Omental fat pad (tissue), 4 donors: ENCODE measurements around the gene STEAP3. TPM values are rescaled to one million over a fixed set of nuclear protein-coding genes. Genes with fewer than 3 reads are reported as not detected.
A peak's percentile ranks its signal among the peaks of the same experiment; 100 is the strongest.

Source experiments
- ATAC-seq: fragments of 150-250 bp; one replicate; pipeline ENCODE4 v1.9.1; 2016; ENCODE audit warnings: mild to moderate bottlenecking, moderate library complexity; ENCODE audit not compliant: low FRiP score
- DNase-seq: peaks from one replicate; pipeline ENCODE4 v3.0.0-alpha.2; 2019; ENCODE audit warnings: low spot score
- CTCF ChIP-seq, 3 donors: fragments of 450-650 bp; IDR thresholded peaks; one replicate each; pipeline ENCODE4 v1.5.1; 2016 to 2017; ENCODE audit warnings: antibody characterized with exemption in 3 of 3, mild to moderate bottlenecking in 3 of 3, moderate library complexity in 2 of 3
- total RNA-seq, 4 donors: library from RNA; depleted of rRNA; stranded (reverse); fragments of >200 nt; gene quantifications; one replicate each; pipeline ENCODE4 v1.1.0, GENCODE V29; 2016

STEAP3 gene
- total RNA-seq, 4 donors from 2014 or later = 9.4 to 22.4 (median 16.3) TPM

GRCh38 chr2:119288576-119288975, 64.9 kb downstream of the STEAP3 start:
- DNase-seq (no peak), ATAC-seq (no peak)

GRCh38 chr2:119289093-119289492, 65.5 kb downstream of the STEAP3 start:
- no peak for ATAC-seq
- no peak for DNase-seq
- no peak for TF ChIP-seq CTCF (IDR thresholded peaks at IDR 0.05)

More at GRCh38 chr2:119288576-119288975, 64.9 kb downstream of the STEAP3 start:
- TF ChIP-seq CTCF (IDR thresholded peaks at IDR 0.05) = no peak

- no peak for TF ChIP-seq CTCF (IDR thresholded peaks at IDR 0.05)
- ATAC-seq = no peak
- DNase-seq = no peak
Measured at GRCh38 chr2:119289642-119290041, 66.0 kb downstream of the STEAP3 start.

- peak; percentile 65 for ATAC-seq
- no peak for TF ChIP-seq CTCF (IDR thresholded peaks at IDR 0.05)
- peak; percentile 67 for DNase-seq
Measured at GRCh38 chr2:119290859-119291587, 67.4 kb downstream of the STEAP3 start.

GRCh38 chr2:119291588-119292167, 68.0 kb downstream of the STEAP3 start:
- DNase-seq = no peak
- ATAC-seq = no peak
- TF ChIP-seq CTCF (IDR thresholded peaks at IDR 0.05) = no peak

GRCh38 chr2:119292226-119292625, 68.6 kb downstream of the STEAP3 start:
- no peak for DNase-seq
- no peak for TF ChIP-seq CTCF (IDR thresholded peaks at IDR 0.05)
- no peak for ATAC-seq

- TF ChIP-seq CTCF (IDR thresholded peaks at IDR 0.05) = no peak
- no peak for ATAC-seq
- DNase-seq = no peak
Measured at GRCh38 chr2:119293254-119293653, 69.6 kb downstream of the STEAP3 start.
